Upper lobe of left lung (tissue), 6 donors: ENCODE measurements around the gene PAEP. TPM values are rescaled to one million over a fixed set of nuclear protein-coding genes. Genes with fewer than 3 reads are reported as not detected.

ENCODE experiments used
- ATAC-seq, 2 donors: fragments of 200-7000 bp; cut with Tn5 transposase; one replicate each; pipeline ENCODE4 v1.9.1; 2022; ENCODE audit warnings: mild to moderate bottlenecking in 2 of 2, moderate library complexity in 2 of 2; ENCODE audit not compliant: low FRiP score in 2 of 2
- DNase-seq, 2 donors: peaks; one replicate each; pipeline ENCODE4 v3.0.0-alpha.2; 2019 to 2020
- H3K27ac ChIP-seq, 4 donors: fragments of 200-600 bp; sonication (generic); one replicate each; pipeline ENCODE4 v1.5.1; 2016 to 2019
- H3K27me3 ChIP-seq, 4 donors: fragments of 200-600 bp; sonication (generic); one replicate each; pipeline ENCODE4 v1.5.1; 2017 to 2019
- H3K36me3 ChIP-seq, 4 donors: fragments of 200-600 bp; sonication (generic); one replicate each; pipeline ENCODE4 v1.5.1; 2016 to 2019
- H3K4me1 ChIP-seq, 4 donors: fragments of 200-600 bp; sonication (generic); one replicate each; pipeline ENCODE4 v1.5.1; 2018 to 2019
- H3K4me3 ChIP-seq, 4 donors: fragments of 200-600 bp; sonication (generic); one replicate each; pipeline ENCODE4 v1.5.1; 2017 to 2019; ENCODE audit warnings: mild to moderate bottlenecking in 2 of 4, moderate library complexity in 1 of 4
- H3K9me3 ChIP-seq, 4 donors: fragments of 200-600 bp; sonication (generic); one replicate each; pipeline ENCODE4 v1.5.1; 2018 to 2019
- CTCF ChIP-seq, 6 experiments: fragments of 450-650 bp in 4 of 6; fragments of 200-600 bp in 2 of 6; sonication (generic) in 2 of 6; IDR thresholded peaks; one replicate each; pipeline ENCODE4 v1.5.1; 2016 to 2019; ENCODE audit warnings: antibody characterized with exemption in 6 of 6
- EP300 ChIP-seq, 4 donors: sonication (generic); formaldehyde crosslinking; IDR thresholded peaks; one replicate each; pipeline ENCODE4 v1.5.1; 2017; ENCODE audit warnings: antibody characterized with exemption in 4 of 4, control low read depth in 2 of 4
- POLR2A ChIP-seq, 4 donors: fragments of 450-650 bp; IDR thresholded peaks; one replicate each; pipeline ENCODE4 v1.5.1; 2016 to 2017; ENCODE audit warnings: antibody characterized with exemption in 4 of 4, mild to moderate bottlenecking in 2 of 4
- POLR2AphosphoS5 ChIP-seq, 2 donors: sonication (generic); formaldehyde crosslinking; IDR thresholded peaks; one replicate each; pipeline ENCODE4 v1.5.1; 2017; ENCODE audit warnings: antibody characterized with exemption in 2 of 2
- WGBS, 2 donors: methylation state at CpG; one replicate each; pipeline ENCODE4 v1.1.5; 2017 to 2018; 5-methylcytosine and 5-hydroxymethylcytosine counted together
- total RNA-seq, 6 donors: library from RNA; depleted of rRNA in 4 of 6; stranded (reverse); fragments of >200 nt in 4 of 6; gene quantifications; one replicate each; pipeline versions ENCODE4 v1.1.0 to v1.2.1, GENCODE V29; 2016 to 2021
- donor health status: DM: no; HTN: no; CAD: no; lungs with moderate emphysema.
- donor health status: DM: no; HTN: yes; CAD: no; lungs with severe emphysema.

PAEP gene
- total RNA-seq, 6 donors from 2014 or later: 6.3 TPM; not detected in 5

- H3K4me1 ChIP-seq: no peaks in the 10 kb centered on the region
- DNase-seq (peak in 1 of 2 donors; percentile 69), ATAC-seq (no peak)
- 84% methylated on average over 22 of the region's 22 CpGs; no CpG with 5 or more reads in 1 of the 2 donors for WGBS, 2 donors
- no peaks in the 10 kb centered on the region for H3K36me3 ChIP-seq
- H3K4me3 ChIP-seq: no peak overlapping the region
- no peaks in the 10 kb centered on the region for H3K9me3 ChIP-seq
- no peaks in the 10 kb centered on the region for H3K27me3 ChIP-seq
- no peak for TF ChIP-seq EP300 (IDR thresholded peaks at IDR 0.05)
- no peak for TF ChIP-seq POLR2AphosphoS5 (IDR thresholded peaks at IDR 0.05)
- TF ChIP-seq POLR2A (IDR thresholded peaks at IDR 0.05): no peak
- TF ChIP-seq CTCF (IDR thresholded peaks at IDR 0.05): no peak
- no peak overlapping the region for H3K27ac ChIP-seq
These were observed 46.9 kb downstream of the PAEP start for GRCh38 chr9:135608294-135608998.

- Histone ChIP-seq H3K36me3 (no peaks in the 10 kb centered on the region), H3K4me1 (no peaks in the 10 kb centered on the region), H3K27me3 (no peaks in the 10 kb centered on the region), H3K9me3 (no peaks in the 10 kb centered on the region), H3K27ac (no peak overlapping the region), H3K4me3 (no peak overlapping the region)
- 77 to 80% methylated on average over 2 to 13 of the region's 15 CpGs for WGBS, 2 donors
- DNase-seq (no peak), ATAC-seq (no peak)
- no peak for TF ChIP-seq CTCF (IDR thresholded peaks at IDR 0.05)
- no peak for TF ChIP-seq POLR2A (IDR thresholded peaks at IDR 0.05)
- TF ChIP-seq POLR2AphosphoS5 (IDR thresholded peaks at IDR 0.05): no peak
- TF ChIP-seq EP300 (IDR thresholded peaks at IDR 0.05): no peak
These were observed 47.4 kb downstream of the PAEP start for GRCh38 chr9:135608999-135609317.

GRCh38 chr9:135609366-135609955 lies 47.9 kb downstream of the PAEP start:
- ATAC-seq (no peak), DNase-seq (peak in 1 of 2 donors; percentile 50)
- Histone ChIP-seq H3K4me3 (no peak overlapping the region), H3K36me3 (no peaks in the 10 kb centered on the region), H3K27me3 (no peaks in the 10 kb centered on the region), H3K9me3 (no peaks in the 10 kb centered on the region), H3K27ac (no peak overlapping the region), H3K4me1 (no peaks in the 10 kb centered on the region)
- no peak for TF ChIP-seq CTCF (IDR thresholded peaks at IDR 0.05)
- no peak for TF ChIP-seq POLR2AphosphoS5 (IDR thresholded peaks at IDR 0.05)
- no peak for TF ChIP-seq EP300 (IDR thresholded peaks at IDR 0.05)
- TF ChIP-seq POLR2A (IDR thresholded peaks at IDR 0.05): no peak
- 80% methylated on average over 15 to 17 of the region's 17 CpGs for WGBS, 2 donors

- Histone ChIP-seq H3K27me3 (no peaks in the 10 kb centered on the region), H3K27ac (no peak overlapping the region), H3K9me3 (no peaks in the 10 kb centered on the region), H3K36me3 (no peaks in the 10 kb centered on the region), H3K4me3 (no peak overlapping the region), H3K4me1 (no peaks in the 10 kb centered on the region)
- DNase-seq (peak in 1 of 2 donors; percentile 42), ATAC-seq (no peak)
- WGBS, 2 donors: 72 to 78% methylated on average over 13 of the region's 13 CpGs
- TF ChIP-seq CTCF (IDR thresholded peaks at IDR 0.05): no peak
- TF ChIP-seq POLR2AphosphoS5 (IDR thresholded peaks at IDR 0.05): no peak
- TF ChIP-seq POLR2A (IDR thresholded peaks at IDR 0.05): no peak
- TF ChIP-seq EP300 (IDR thresholded peaks at IDR 0.05): no peak
These were observed 49.0 kb downstream of the PAEP start for GRCh38 chr9:135610290-135611141.
